ENCODE results near the gene MAD1L1. TPM values are rescaled to one million over a fixed set of nuclear protein-coding genes. Genes with fewer than 3 reads are reported as not detected.

MAD1L1 gene
- total RNA-seq, 6 experiments from 2014 or later, result 15.1 to 37.4 (median 20.5) TPM

- Histone ChIP-seq H3K27me3 (no peaks in the 10 kb centered on the region), H3K36me3 (no peaks in the 10 kb centered on the region), H3K27ac (no peak overlapping the region), H3K9me3 (no peaks in the 10 kb centered on the region), H3K4me1 (peaks cover 0 to 13% (median 6%) of the 10 kb centered on the region in 4 donors), H3K4me3 (no peak overlapping the region)
- ATAC-seq (no peak), DNase-seq (no peak)
- TF ChIP-seq CTCF (IDR thresholded peaks at IDR 0.05) (no peak), POLR2A (IDR thresholded peaks at IDR 0.05) (no peak)
- 82% methylated on average over 5 of the region's 11 CpGs for WGBS (ENCODE audit: insufficient coverage, low coverage, low lambda C conversion rate, missing lambda C conversion rate)
- intact Hi-C loops (cut with DNase I), result no loop called here
These were observed 339.7 kb downstream of the MAD1L1 start for GRCh38 chr7:1893036-1893435.

GRCh38 chr7:1892011-1892965 is 340.5 kb downstream of the MAD1L1 start:
- ATAC-seq (no peak), DNase-seq (no peak)
- WGBS (ENCODE audit: insufficient coverage, low coverage, low lambda C conversion rate, missing lambda C conversion rate), result 90% methylated on average over 29 of the region's 39 CpGs
- Histone ChIP-seq H3K27ac (no peak overlapping the region), H3K4me1 (peaks cover 0 to 13% (median 6%) of the 10 kb centered on the region in 4 donors), H3K36me3 (no peaks in the 10 kb centered on the region), H3K27me3 (no peaks in the 10 kb centered on the region), H3K9me3 (no peaks in the 10 kb centered on the region), H3K4me3 (no peak overlapping the region)
- intact Hi-C loops (cut with DNase I), result no loop called here
- no peak for TF ChIP-seq CTCF (IDR thresholded peaks at IDR 0.05)
- TF ChIP-seq POLR2A (IDR thresholded peaks at IDR 0.05), result no peak

- no peak for TF ChIP-seq POLR2A (IDR thresholded peaks at IDR 0.05)
- no peak for TF ChIP-seq CTCF (IDR thresholded peaks at IDR 0.05)
- Histone ChIP-seq H3K4me1 (peaks cover 0 to 7% (median 2%) of the 10 kb centered on the region in 4 donors), H3K27ac (no peak overlapping the region), H3K36me3 (no peaks in the 10 kb centered on the region), H3K27me3 (no peaks in the 10 kb centered on the region), H3K9me3 (no peaks in the 10 kb centered on the region), H3K4me3 (no peak overlapping the region)
- ATAC-seq (peak in 1 of 4 donors; percentile 8), DNase-seq (no peak)
- WGBS (ENCODE audit: insufficient coverage, low coverage, low lambda C conversion rate, missing lambda C conversion rate), result 79% methylated on average over 11 of the region's 26 CpGs
- intact Hi-C loops (cut with DNase I), result no loop called here
These were observed 342.2 kb downstream of the MAD1L1 start for GRCh38 chr7:1890289-1891235.

GRCh38 chr7:1889556-1890181 is 343.1 kb downstream of the MAD1L1 start:
- H3K27ac ChIP-seq, result no peak overlapping the region
- no peaks in the 10 kb centered on the region for H3K9me3 ChIP-seq
- no peak overlapping the region for H3K4me3 ChIP-seq
- DNase-seq (no peak), ATAC-seq (no peak)
- no CpG with 5 or more reads among the region's 12 CpGs for WGBS (ENCODE audit: insufficient coverage, low coverage, low lambda C conversion rate, missing lambda C conversion rate)
- no peaks in the 10 kb centered on the region for H3K36me3 ChIP-seq
- intact Hi-C loops (cut with DNase I), result no loop called here
- no peaks in the 10 kb centered on the region for H3K27me3 ChIP-seq
- H3K4me1 ChIP-seq, result no peaks in the 10 kb centered on the region
- TF ChIP-seq POLR2A (IDR thresholded peaks at IDR 0.05), result no peak
- TF ChIP-seq CTCF (IDR thresholded peaks at IDR 0.05), result no peak
